PC-9 (cell line): ENCODE data around the gene HSCB.
"Not testable (repeated sequence)": the region's sequence is repeated elsewhere in the genome, so short reads cannot be mapped to it uniquely, and the experiment has no call there.

Experiments
- EZH2 ChIP-seq: fragments of 200-600 bp; sonication (generic); IDR thresholded peaks from 2 replicates; pipeline ENCODE4 v1.8.0; 2017; ENCODE audit warnings: antibody characterized with exemption, low read depth
- TF ChIP-seq, protein P1 (sequence below): fragments of 200-600 bp; sonication (generic); conservative IDR thresholded peaks from 2 replicates; pipeline ENCODE4 v1.6.1; 2017; ENCODE audit warnings: mixed run types, antibody characterized with exemption, mild to moderate bottlenecking, moderate library complexity

DNA sequence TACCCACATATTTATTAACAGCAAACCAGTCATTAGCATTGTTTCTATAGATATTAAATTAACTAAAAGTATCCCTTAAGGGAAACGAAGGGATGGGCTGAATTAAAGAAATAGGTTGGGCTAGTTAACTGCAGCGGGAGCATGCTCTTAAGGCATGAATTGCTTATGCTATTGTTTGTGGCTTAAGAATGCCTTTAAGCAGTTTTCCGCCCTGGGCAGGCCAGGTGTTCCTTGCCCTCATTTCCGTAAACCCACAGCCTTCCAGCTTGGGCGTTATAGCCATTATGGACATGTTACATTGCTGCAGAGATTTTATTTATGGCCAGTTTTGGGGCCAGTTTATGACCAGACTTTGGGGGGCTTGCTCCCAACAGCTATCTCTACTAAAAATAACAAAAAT, 63.6 kb downstream of the HSCB start:
- not testable (repeated sequence) for TF ChIP-seq EZH2
- TF ChIP-seq, protein P1, sequence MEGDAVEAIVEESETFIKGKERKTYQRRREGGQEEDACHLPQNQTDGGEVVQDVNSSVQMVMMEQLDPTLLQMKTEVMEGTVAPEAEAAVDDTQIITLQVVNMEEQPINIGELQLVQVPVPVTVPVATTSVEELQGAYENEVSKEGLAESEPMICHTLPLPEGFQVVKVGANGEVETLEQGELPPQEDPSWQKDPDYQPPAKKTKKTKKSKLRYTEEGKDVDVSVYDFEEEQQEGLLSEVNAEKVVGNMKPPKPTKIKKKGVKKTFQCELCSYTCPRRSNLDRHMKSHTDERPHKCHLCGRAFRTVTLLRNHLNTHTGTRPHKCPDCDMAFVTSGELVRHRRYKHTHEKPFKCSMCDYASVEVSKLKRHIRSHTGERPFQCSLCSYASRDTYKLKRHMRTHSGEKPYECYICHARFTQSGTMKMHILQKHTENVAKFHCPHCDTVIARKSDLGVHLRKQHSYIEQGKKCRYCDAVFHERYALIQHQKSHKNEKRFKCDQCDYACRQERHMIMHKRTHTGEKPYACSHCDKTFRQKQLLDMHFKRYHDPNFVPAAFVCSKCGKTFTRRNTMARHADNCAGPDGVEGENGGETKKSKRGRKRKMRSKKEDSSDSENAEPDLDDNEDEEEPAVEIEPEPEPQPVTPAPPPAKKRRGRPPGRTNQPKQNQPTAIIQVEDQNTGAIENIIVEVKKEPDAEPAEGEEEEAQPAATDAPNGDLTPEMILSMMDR, result not testable (repeated sequence)
